OCI-LY1 (cell line): ENCODE data around the gene CSF1.

Experiments
- H2AFZ ChIP-seq: fragments of 200-600 bp; sonication (generic), shearing (Covaris generic); 2 replicates; pipeline ENCODE4 v1.6.0; 2014; ENCODE audit warnings: antibody characterized with exemption, mild to moderate bottlenecking, low read length
- H3F3A ChIP-seq: fragments of 200-600 bp; sonication (generic), shearing (Covaris generic); 2 replicates; pipeline ENCODE4 v1.6.0; 2014; ENCODE audit warnings: mild to moderate bottlenecking, antibody characterized with exemption, low read length, moderate library complexity; ENCODE audit not compliant: insufficient read depth
- H3K27ac ChIP-seq: fragments of 200-600 bp; sonication (generic); 2 replicates; pipeline ENCODE4 v1.5.1; 2014; ENCODE audit warnings: low read length, mixed run types, mild to moderate bottlenecking, low read depth; ENCODE audit not compliant: poor library complexity, severe bottlenecking
- H3K27me3 ChIP-seq: fragments of 200-600 bp; sonication (generic); 2 replicates; pipeline ENCODE4 v1.6.0; 2014; ENCODE audit warnings: antibody characterized with exemption, mild to moderate bottlenecking, low read length, moderate library complexity; ENCODE audit not compliant: insufficient read depth
- H3K36me3 ChIP-seq: fragments of 200-600 bp; sonication (generic); 2 replicates; pipeline ENCODE4 v1.6.1; 2014; ENCODE audit warnings: mild to moderate bottlenecking, antibody characterized with exemption, low read length, moderate library complexity, mixed read lengths; ENCODE audit not compliant: insufficient read depth
- H3K4me1 ChIP-seq: fragments of 200-600 bp; sonication (generic); 2 replicates; pipeline ENCODE4 v1.5.1; 2014; ENCODE audit warnings: mild to moderate bottlenecking, low read length, moderate library complexity; ENCODE audit not compliant: insufficient read depth, severe bottlenecking
- H3K4me2 ChIP-seq: fragments of 200-600 bp; sonication (generic), shearing (Covaris generic); 2 replicates; pipeline ENCODE4 v1.6.1; 2014; ENCODE audit warnings: low read length
- H3K4me3 ChIP-seq: fragments of 200-600 bp; sonication (generic); 2 replicates; pipeline ENCODE4 v1.5.1; 2014; ENCODE audit warnings: low read length, low read depth, mild to moderate bottlenecking, mixed read lengths; ENCODE audit not compliant: poor library complexity, severe bottlenecking
- H3K79me2 ChIP-seq: fragments of 200-600 bp; shearing (Covaris generic); 2 replicates; pipeline ENCODE4 v1.6.1; 2016; ENCODE audit warnings: mixed run types, low read length, mixed read lengths; ENCODE audit not compliant: insufficient read depth
- H3K9ac ChIP-seq: fragments of 200-600 bp; sonication (generic), shearing (Covaris generic); 2 replicates; pipeline ENCODE4 v1.6.1; 2014; ENCODE audit warnings: mild to moderate bottlenecking, low read length, mixed read lengths
- H3K9me2 ChIP-seq: fragments of 200-600 bp; sonication (generic), shearing (Covaris generic); 2 replicates; pipeline ENCODE4 v1.6.1; 2014; ENCODE audit warnings: low read depth, mild to moderate bottlenecking, low read length, mixed read lengths
- H3K9me3 ChIP-seq: fragments of 200-600 bp; shearing (Covaris generic); 2 replicates; pipeline ENCODE4 v1.6.1; 2014; ENCODE audit warnings: low read length, mixed read lengths
- H4K20me1 ChIP-seq: fragments of 200-600 bp; sonication (generic), shearing (Covaris generic); 2 replicates; pipeline ENCODE4 v1.6.0; 2016; ENCODE audit warnings: mild to moderate bottlenecking, low read length; ENCODE audit not compliant: insufficient read depth
- EZH2 ChIP-seq: fragments of 200-600 bp; sonication (generic), shearing (Covaris generic); IDR thresholded peaks from 2 replicates; pipeline ENCODE4 v1.8.0; 2017; ENCODE audit warnings: borderline replicate concordance, mixed run types, mild to moderate bottlenecking, antibody characterized with exemption, low read length, moderate library complexity, mixed read lengths
- TF ChIP-seq, protein P1 (sequence below): fragments of 200-600 bp; sonication (generic), shearing (Covaris generic); IDR thresholded peaks from 2 replicates; pipeline ENCODE4 v1.5.1; 2017; ENCODE audit warnings: mild to moderate bottlenecking, antibody characterized with exemption, low read length, moderate library complexity, mixed read lengths

Gene CSF1

DNA sequence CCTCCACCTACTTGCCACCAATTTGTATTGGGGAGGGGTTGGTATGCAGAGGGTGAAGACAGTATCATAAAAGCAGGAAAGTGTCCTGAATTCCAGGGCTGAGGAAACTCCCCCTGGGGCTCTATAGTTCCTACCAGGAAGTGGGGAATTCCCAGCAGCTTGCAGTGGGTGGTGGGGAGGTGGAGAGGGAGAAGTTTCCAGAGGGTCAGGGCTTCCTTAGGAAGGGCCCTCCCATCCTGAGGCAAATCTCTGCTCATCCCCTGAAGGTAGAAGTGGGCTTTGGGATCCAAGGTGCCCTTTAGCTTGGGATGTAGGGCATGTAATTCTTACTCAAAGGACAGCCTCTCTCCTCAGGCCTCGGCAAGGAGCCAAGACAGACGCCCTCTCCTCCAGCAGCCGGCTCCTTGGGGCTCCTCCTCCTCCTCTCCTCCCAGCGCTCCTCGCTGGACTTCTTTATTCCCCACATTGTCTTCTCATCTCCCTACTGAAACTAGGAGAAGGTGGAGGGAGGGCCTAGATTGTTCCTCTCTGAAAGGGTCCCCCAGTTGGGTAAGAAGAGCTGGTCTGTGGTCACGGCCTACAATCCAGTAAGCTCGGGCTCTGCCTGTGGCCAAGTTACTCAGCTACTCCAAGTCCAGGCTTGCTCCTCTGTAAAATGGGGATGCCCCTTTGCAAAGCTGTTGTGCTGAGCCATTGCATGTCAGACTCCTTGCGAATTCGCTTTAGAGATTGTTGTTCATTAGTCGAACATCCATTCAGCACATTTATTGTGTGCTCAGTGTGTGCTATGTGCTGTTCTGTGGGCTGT lies 17.9 kb upstream of the CSF1 start:
- Histone ChIP-seq H3F3A (no peaks in the 10 kb centered on the region), H3K4me3 (no peak overlapping the region), H3K4me2 (no peak overlapping the region), H3K27ac (no peak overlapping the region), H3K9ac (no peak overlapping the region), H3K4me1 (no peaks in the 10 kb centered on the region), H3K36me3 (no peaks in the 10 kb centered on the region), H3K9me2 (no peaks in the 10 kb centered on the region), H2AFZ (no peak overlapping the region), H3K9me3 (no peaks in the 10 kb centered on the region), H3K27me3 (peaks cover 13% of the 10 kb centered on the region), H4K20me1 (no peaks in the 10 kb centered on the region), H3K79me2 (no peaks in the 10 kb centered on the region)
- TF ChIP-seq, protein P1, sequence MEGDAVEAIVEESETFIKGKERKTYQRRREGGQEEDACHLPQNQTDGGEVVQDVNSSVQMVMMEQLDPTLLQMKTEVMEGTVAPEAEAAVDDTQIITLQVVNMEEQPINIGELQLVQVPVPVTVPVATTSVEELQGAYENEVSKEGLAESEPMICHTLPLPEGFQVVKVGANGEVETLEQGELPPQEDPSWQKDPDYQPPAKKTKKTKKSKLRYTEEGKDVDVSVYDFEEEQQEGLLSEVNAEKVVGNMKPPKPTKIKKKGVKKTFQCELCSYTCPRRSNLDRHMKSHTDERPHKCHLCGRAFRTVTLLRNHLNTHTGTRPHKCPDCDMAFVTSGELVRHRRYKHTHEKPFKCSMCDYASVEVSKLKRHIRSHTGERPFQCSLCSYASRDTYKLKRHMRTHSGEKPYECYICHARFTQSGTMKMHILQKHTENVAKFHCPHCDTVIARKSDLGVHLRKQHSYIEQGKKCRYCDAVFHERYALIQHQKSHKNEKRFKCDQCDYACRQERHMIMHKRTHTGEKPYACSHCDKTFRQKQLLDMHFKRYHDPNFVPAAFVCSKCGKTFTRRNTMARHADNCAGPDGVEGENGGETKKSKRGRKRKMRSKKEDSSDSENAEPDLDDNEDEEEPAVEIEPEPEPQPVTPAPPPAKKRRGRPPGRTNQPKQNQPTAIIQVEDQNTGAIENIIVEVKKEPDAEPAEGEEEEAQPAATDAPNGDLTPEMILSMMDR = no peak
- TF ChIP-seq EZH2 = no peak

GRCh38 chr1:109893532-109894171 lies 17.0 kb upstream of the CSF1 start:
- Histone ChIP-seq H3K36me3 (no peaks in the 10 kb centered on the region), H2AFZ (no peak overlapping the region), H3K4me1 (no peaks in the 10 kb centered on the region)

DNA sequence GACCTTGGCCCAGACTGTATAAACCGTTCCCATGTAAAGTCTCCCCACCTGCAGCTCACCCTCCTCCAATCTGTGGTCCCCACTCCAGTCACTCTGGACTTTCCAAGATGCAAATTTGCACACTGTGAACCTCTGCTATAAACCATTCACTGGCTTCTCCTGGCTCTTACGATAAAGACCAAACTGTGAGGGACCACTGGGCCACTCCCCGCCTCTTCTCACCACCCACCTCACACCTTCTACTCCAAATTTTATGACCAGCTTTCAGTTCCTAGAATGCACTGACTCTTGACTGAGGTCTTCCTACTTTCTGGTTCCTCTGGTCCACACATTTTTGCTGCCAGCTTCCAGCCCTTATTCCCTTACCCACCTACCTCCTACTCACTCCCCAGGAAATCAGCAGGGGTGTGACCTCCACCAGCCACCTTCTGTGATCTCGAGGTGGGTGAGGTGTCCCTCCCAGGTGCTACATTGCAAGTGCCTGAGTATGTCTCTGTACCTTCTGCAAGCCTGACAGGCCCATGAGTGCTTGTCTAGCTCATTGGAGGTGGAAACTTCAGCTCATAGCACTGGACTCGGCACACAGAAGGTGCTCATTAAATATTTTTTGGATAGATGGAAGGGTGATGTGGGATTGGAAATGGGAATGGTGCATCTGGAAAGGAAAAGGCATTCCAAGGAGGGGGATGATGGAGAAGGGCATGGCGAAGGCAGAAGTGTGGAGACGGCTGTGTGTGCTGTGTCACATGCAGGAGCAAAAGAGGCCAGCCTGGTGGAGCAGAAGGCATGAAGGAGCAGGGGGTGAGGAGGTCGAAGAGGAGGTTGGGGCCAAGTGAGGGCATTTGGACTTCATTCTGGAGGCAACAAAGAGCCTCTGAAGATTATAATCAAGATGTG lies 15.6 kb upstream of the CSF1 start:
- Histone ChIP-seq H3K9me3 (no peaks in the 10 kb centered on the region), H3K4me2 (no peak overlapping the region), H4K20me1 (no peaks in the 10 kb centered on the region), H3K27ac (no peak overlapping the region), H3K36me3 (no peaks in the 10 kb centered on the region), H2AFZ (no peak overlapping the region), H3K27me3 (peaks cover 13% of the 10 kb centered on the region), H3K79me2 (no peaks in the 10 kb centered on the region), H3K9me2 (no peaks in the 10 kb centered on the region), H3K9ac (no peak overlapping the region), H3F3A (no peaks in the 10 kb centered on the region), H3K4me3 (no peak overlapping the region), H3K4me1 (no peaks in the 10 kb centered on the region)
- TF ChIP-seq, protein P1 = no peak
- no peak for TF ChIP-seq EZH2

More at GRCh38 chr1:109893532-109894171, 17.0 kb upstream of the CSF1 start:
- Histone ChIP-seq H3K79me2 (no peaks in the 10 kb centered on the region), H3K9me3 (no peaks in the 10 kb centered on the region), H3F3A (no peaks in the 10 kb centered on the region), H4K20me1 (no peaks in the 10 kb centered on the region), H3K27me3 (peaks cover 16% of the 10 kb centered on the region), H3K9ac (no peak overlapping the region), H3K27ac (no peak overlapping the region), H3K4me3 (no peak overlapping the region), H3K4me2 (no peak overlapping the region), H3K9me2 (no peaks in the 10 kb centered on the region)
- no peak for TF ChIP-seq EZH2
- TF ChIP-seq, protein P1 = no peak
